ENCODE data around the gene THEM5. TPM values are rescaled to one million over a fixed set of nuclear protein-coding genes. Genes with fewer than 3 reads are reported as not detected.

THEM5 gene
- total RNA-seq, 4 donors from 2014 or later: not detected

DNA sequence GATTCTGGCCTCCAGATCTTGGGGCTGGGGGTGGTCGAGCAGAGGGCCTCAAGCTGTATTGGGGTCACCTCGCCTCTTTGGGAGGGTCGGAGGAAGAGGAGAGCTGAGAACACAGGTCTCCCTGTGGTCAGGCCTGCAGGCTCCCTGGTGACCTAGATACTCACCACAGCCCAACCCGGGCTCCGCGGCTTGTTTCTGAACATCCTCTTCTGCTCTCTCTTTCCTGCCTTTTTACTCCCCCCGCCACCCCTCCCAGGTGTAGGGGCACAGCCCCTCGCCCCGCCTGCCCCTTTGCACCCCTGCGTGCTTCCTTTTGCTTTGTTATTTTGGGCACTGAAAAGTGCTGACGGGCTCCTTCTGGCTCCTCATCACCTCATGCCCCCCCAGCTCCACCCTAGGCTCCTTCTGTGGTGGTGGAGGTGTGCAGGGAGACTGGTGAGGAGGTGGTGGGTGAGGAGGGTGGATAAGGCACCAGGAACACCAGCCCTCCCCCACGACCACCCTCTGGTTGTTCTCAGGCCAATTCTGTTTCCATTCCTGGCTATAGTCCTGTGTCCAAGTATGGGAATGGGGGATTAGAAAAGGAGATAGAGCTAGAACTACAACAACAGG is 37.7 kb downstream of the THEM5 start:
- no peaks in the 10 kb centered on the region for H3K36me3 ChIP-seq
- H3K27ac ChIP-seq: no peak overlapping the region
- DNase-seq: no peak
- no peaks in the 10 kb centered on the region for H3K27me3 ChIP-seq
- intact Hi-C loops (cut with DNase I; ENCODE audit: low total_unique reads): no loop called here
- no peaks in the 10 kb centered on the region for H3K9me3 ChIP-seq
- no peak for TF ChIP-seq POLR2A (IDR thresholded peaks at IDR 0.05)
- TF ChIP-seq, protein P1, sequence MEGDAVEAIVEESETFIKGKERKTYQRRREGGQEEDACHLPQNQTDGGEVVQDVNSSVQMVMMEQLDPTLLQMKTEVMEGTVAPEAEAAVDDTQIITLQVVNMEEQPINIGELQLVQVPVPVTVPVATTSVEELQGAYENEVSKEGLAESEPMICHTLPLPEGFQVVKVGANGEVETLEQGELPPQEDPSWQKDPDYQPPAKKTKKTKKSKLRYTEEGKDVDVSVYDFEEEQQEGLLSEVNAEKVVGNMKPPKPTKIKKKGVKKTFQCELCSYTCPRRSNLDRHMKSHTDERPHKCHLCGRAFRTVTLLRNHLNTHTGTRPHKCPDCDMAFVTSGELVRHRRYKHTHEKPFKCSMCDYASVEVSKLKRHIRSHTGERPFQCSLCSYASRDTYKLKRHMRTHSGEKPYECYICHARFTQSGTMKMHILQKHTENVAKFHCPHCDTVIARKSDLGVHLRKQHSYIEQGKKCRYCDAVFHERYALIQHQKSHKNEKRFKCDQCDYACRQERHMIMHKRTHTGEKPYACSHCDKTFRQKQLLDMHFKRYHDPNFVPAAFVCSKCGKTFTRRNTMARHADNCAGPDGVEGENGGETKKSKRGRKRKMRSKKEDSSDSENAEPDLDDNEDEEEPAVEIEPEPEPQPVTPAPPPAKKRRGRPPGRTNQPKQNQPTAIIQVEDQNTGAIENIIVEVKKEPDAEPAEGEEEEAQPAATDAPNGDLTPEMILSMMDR (IDR thresholded peaks at IDR 0.05): no peak
- no peaks in the 10 kb centered on the region for H3K4me1 ChIP-seq
- H3K4me3 ChIP-seq: no peak overlapping the region

DNA sequence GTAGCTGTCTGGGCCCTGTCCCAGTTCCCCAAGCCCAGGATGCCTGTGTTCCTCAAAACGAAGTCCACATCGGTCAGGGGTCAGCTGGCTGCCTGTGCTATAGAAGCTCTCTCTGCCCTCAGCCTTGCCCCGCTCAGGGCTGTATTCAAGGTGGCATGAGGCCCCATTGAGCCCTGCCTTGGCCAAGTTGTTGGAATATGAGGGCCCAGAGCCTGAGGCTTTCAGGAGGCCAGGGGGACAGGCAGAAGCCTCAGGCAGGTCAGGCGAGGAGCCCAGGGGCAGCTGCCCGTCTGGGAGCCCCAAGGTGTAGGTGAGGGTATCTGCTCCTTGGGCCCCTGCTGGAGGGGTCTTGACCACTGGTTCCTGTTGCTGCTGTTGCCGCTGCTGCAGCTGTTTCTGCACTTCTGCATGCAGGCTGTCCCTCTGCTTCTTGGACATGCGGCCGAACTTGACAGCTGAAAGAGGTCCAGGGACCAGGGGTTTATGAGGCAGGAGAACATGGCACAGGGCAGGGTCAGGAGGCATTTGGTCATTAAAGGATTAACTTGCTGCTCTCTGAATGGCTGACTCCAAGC is 38.5 kb downstream of the THEM5 start:
- intact Hi-C loops (cut with DNase I; ENCODE audit: low total_unique reads): no loop called here
- Histone ChIP-seq H3K27me3 (no peaks in the 10 kb centered on the region), H3K36me3 (no peaks in the 10 kb centered on the region), H3K4me1 (no peaks in the 10 kb centered on the region), H3K27ac (no peak overlapping the region), H3K9me3 (no peaks in the 10 kb centered on the region), H3K4me3 (no peak overlapping the region)
- no peak for DNase-seq
- TF ChIP-seq, protein P1 (IDR thresholded peaks at IDR 0.05): no peak

GRCh38 chr1:151814426-151814825 is 39.1 kb downstream of the THEM5 start:
- no peak for DNase-seq
- Histone ChIP-seq H3K27ac (no peak overlapping the region), H3K27me3 (no peaks in the 10 kb centered on the region), H3K36me3 (no peaks in the 10 kb centered on the region), H3K4me3 (no peak overlapping the region), H3K4me1 (no peaks in the 10 kb centered on the region), H3K9me3 (no peaks in the 10 kb centered on the region)
- TF ChIP-seq, protein P1 (IDR thresholded peaks at IDR 0.05): no peak
- TF ChIP-seq POLR2A (IDR thresholded peaks at IDR 0.05): no peak
- intact Hi-C loops (cut with DNase I; ENCODE audit: low total_unique reads): no loop called here

GRCh38 chr1:151813271-151813977 is 40.1 kb downstream of the THEM5 start:
- no peak overlapping the region for H3K4me3 ChIP-seq
- H3K4me1 ChIP-seq: no peaks in the 10 kb centered on the region
- no peak for TF ChIP-seq POLR2A (IDR thresholded peaks at IDR 0.05)
- TF ChIP-seq, protein P1 (IDR thresholded peaks at IDR 0.05): no peak
- intact Hi-C loops (cut with DNase I; ENCODE audit: low total_unique reads): no loop called here
- DNase-seq: no peak
- H3K27me3 ChIP-seq: no peaks in the 10 kb centered on the region
- H3K36me3 ChIP-seq: no peaks in the 10 kb centered on the region
- H3K27ac ChIP-seq: no peak overlapping the region
- H3K9me3 ChIP-seq: no peaks in the 10 kb centered on the region

- Histone ChIP-seq H3K4me1 (no peaks in the 10 kb centered on the region), H3K27ac (no peak overlapping the region), H3K27me3 (no peaks in the 10 kb centered on the region), H3K4me3 (no peak overlapping the region), H3K9me3 (no peaks in the 10 kb centered on the region), H3K36me3 (no peaks in the 10 kb centered on the region)
- intact Hi-C loops (cut with DNase I; ENCODE audit: low total_unique reads): no loop called here
- DNase-seq: no peak
- TF ChIP-seq POLR2A (IDR thresholded peaks at IDR 0.05): no peak
- TF ChIP-seq, protein P1 (IDR thresholded peaks at IDR 0.05): no peak
Observed at GRCh38 chr1:151811181-151811580, 42.3 kb downstream of the THEM5 start.

Measured in uterus (tissue), 4 donors.